Uterus (tissue), 4 donors: ENCODE results near the gene HSPH1. TPM values are rescaled to one million over a fixed set of nuclear protein-coding genes. Genes with fewer than 3 reads are reported as not detected.

Source experiments
- DNase-seq, 2 donors: peaks; one replicate each; pipeline ENCODE4 v3.0.0-alpha.2; 2019 to 2020
- H3K27ac ChIP-seq, 2 donors: fragments of 200-600 bp; sonication (generic); 1 replicate in 1 of 2; 2 replicates in 1 of 2; pipeline ENCODE4 v1.5.1; 2016 to 2018
- H3K27me3 ChIP-seq, 2 donors: fragments of 200-600 bp; sonication (generic); one replicate each; pipeline ENCODE4 v1.5.1; 2018 to 2019; ENCODE audit warnings: control low read depth in 1 of 2
- H3K36me3 ChIP-seq, 2 donors: fragments of 200-600 bp; sonication (generic); one replicate each; pipeline ENCODE4 v1.5.1; 2019; ENCODE audit warnings: control low read depth in 1 of 2
- H3K4me1 ChIP-seq, 2 donors: fragments of 200-600 bp; sonication (generic); one replicate each; pipeline ENCODE4 v1.5.1; 2018 to 2019; ENCODE audit warnings: control low read depth in 1 of 2
- H3K4me3 ChIP-seq, 2 donors: fragments of 200-600 bp; sonication (generic); 1 replicate in 1 of 2; 2 replicates in 1 of 2; pipeline ENCODE4 v1.5.1; 2018 to 2019; ENCODE audit warnings: mild to moderate bottlenecking in 1 of 2
- H3K9me3 ChIP-seq, 2 donors: fragments of 200-600 bp; sonication (generic); one replicate each; pipeline ENCODE4 v1.5.1; 2019; ENCODE audit warnings: control low read depth in 1 of 2
- CTCF ChIP-seq, 4 experiments: fragments of 200-600 bp in 2 of 4; fragments of 450-650 bp in 2 of 4; sonication (generic) in 2 of 4; IDR thresholded peaks; one replicate each; pipeline ENCODE4 v1.5.1; 2016 to 2019; ENCODE audit warnings: antibody characterized with exemption in 4 of 4, mild to moderate bottlenecking in 2 of 4, moderate library complexity in 1 of 4
- POLR2A ChIP-seq, 2 donors: fragments of 450-650 bp; IDR thresholded peaks; one replicate each; pipeline ENCODE4 v1.6.1; 2016; ENCODE audit warnings: antibody characterized with exemption in 2 of 2, mild to moderate bottlenecking in 1 of 2, moderate library complexity in 1 of 2
- intact Hi-C: fragments of 100-400 bp; cut with DNase I; formaldehyde crosslinking; loops from one replicate; pipeline ENCODE4 v1.15.1; 2023; ENCODE audit warnings: low total_unique reads
- total RNA-seq, 4 donors: library from RNA; depleted of rRNA in 3 of 4; stranded (reverse); fragments of >200 nt in 3 of 4; gene quantifications; one replicate each; pipeline versions ENCODE4 v1.1.0 to v1.2.4, GENCODE V29; 2014 to 2023
- donor health status: DM: yes; HTN: yes; CAD: no.

HSPH1 gene
- total RNA-seq, 4 donors from 2014 or later = 11.3 to 74.7 (median 46.2) TPM

DNA sequence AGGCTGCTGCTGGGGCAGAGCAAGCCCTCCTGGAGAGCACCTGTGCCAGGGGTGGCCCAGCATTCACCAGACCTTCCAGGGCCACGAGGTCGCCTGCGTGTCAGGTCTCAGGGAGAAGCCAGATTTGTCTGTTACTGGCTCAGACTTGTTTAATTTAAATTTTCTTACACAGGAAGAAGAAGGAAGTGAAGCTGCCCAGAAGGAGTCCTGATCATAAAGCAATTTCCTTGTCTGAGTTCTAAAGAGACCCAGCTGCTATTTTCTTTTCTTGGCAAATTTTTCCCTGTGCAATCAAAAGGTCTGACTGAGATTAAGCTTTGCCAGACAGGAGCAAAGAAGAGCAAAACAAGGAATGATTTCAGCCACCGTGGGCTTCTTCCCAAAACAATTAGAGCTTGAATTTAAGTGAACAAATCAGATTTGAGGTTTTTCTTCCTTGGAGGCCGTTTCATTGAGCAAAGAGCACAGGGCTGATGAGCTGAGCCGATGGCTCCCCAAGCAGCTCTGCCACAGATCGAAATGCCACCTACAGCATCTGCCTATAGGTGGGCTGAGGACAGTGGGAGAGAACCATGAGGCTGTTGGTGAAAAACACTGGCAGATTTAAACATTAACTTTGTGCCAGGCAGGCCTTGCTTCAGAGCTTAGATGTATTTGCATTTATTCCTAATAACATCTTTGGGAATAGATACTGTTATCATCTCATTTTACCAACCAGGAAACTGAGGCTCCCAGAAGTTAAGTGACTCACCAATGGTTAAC lies 40.1 kb downstream of the HSPH1 start:
- H3K9me3 ChIP-seq = no peaks in the 10 kb centered on the region
- H3K27me3 ChIP-seq = no peaks in the 10 kb centered on the region
- no peak for DNase-seq
- no peak overlapping the region for H3K27ac ChIP-seq
- intact Hi-C loops = no loop called here
- no peak for TF ChIP-seq POLR2A (IDR thresholded peaks at IDR 0.05)
- no peak for TF ChIP-seq CTCF (IDR thresholded peaks at IDR 0.05)
- no peaks in the 10 kb centered on the region for H3K4me1 ChIP-seq
- no peak overlapping the region for H3K4me3 ChIP-seq
- no peaks in the 10 kb centered on the region for H3K36me3 ChIP-seq

GRCh38 chr13:31119966-31120700 lies 41.6 kb downstream of the HSPH1 start:
- Histone ChIP-seq H3K4me1 (no peaks in the 10 kb centered on the region), H3K27ac (no peak overlapping the region), H3K36me3 (no peaks in the 10 kb centered on the region), H3K27me3 (no peaks in the 10 kb centered on the region), H3K9me3 (no peaks in the 10 kb centered on the region), H3K4me3 (no peak overlapping the region)
- no peak for DNase-seq
- intact Hi-C loops = no loop called here
- TF ChIP-seq POLR2A (IDR thresholded peaks at IDR 0.05) (no peak), CTCF (IDR thresholded peaks at IDR 0.05) (no peak)

DNA sequence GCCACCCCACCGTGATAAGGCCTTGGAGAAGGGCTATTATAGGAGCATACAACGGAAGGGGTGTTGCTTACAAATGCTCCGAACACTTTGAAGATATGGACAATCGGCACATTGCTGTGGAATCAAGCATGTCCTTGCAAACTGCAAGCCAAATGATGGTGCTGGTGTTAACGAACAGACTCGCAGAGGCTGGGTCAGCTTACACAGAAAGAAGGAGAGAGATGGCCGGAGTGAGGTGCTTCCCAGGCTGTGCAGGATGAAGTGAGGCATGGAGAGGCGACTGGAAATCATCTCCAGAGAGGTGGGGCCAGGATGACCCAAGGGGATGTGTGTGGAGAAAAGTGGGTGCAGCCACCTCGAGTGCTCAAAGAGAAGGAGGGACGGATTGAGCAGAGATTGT lies 42.2 kb downstream of the HSPH1 start:
- Histone ChIP-seq H3K27me3 (no peaks in the 10 kb centered on the region), H3K27ac (no peak overlapping the region), H3K4me1 (no peaks in the 10 kb centered on the region), H3K4me3 (no peak overlapping the region), H3K36me3 (no peaks in the 10 kb centered on the region), H3K9me3 (no peaks in the 10 kb centered on the region)
- DNase-seq = no peak
- TF ChIP-seq CTCF (IDR thresholded peaks at IDR 0.05) (no peak), POLR2A (IDR thresholded peaks at IDR 0.05) (no peak)
- intact Hi-C loops = no loop called here

DNA sequence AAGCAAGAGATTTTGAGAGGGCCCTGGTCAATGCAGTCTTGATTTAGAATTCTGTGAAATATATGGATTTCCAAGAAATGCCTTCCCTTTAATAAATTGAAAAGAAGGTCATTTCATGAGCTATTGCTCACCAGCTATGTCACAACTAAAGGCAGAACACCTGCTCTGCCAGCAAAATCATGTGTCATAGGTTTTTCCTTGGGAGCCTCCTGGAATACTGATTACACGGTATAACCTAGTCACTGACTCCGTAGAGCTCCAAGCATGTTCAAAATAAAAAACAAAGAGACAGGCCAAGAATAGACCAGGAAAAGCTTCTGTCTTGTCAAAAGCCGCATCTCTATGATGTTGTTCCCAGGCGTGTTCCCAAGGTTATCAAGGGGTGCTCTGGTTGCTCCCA lies 45.5 kb downstream of the HSPH1 start:
- Histone ChIP-seq H3K9me3 (no peaks in the 10 kb centered on the region), H3K4me1 (no peaks in the 10 kb centered on the region), H3K27me3 (no peaks in the 10 kb centered on the region), H3K27ac (no peak overlapping the region), H3K36me3 (no peaks in the 10 kb centered on the region), H3K4me3 (no peak overlapping the region)
- intact Hi-C loops = no loop called here
- no peak for DNase-seq
- TF ChIP-seq CTCF (IDR thresholded peaks at IDR 0.05) (no peak), POLR2A (IDR thresholded peaks at IDR 0.05) (no peak)

- no peak for TF ChIP-seq POLR2A (IDR thresholded peaks at IDR 0.05)
- TF ChIP-seq CTCF (IDR thresholded peaks at IDR 0.05) = no peak
- intact Hi-C loops = no loop called here
Observed at GRCh38 chr13:31115616-31116015, 46.1 kb downstream of the HSPH1 start.

More at GRCh38 chr13:31115616-31116015, 46.1 kb downstream of the HSPH1 start:
- Histone ChIP-seq H3K36me3 (no peaks in the 10 kb centered on the region), H3K27ac (no peak overlapping the region), H3K4me3 (no peak overlapping the region), H3K27me3 (no peaks in the 10 kb centered on the region), H3K4me1 (no peaks in the 10 kb centered on the region), H3K9me3 (no peaks in the 10 kb centered on the region)
- no peak for DNase-seq
